GM13976 (cell line): ENCODE results near the gene APBA2.

Experiments
- DNase-seq: peaks from one replicate; pipeline ENCODE4 v3.0.0; 2012; ENCODE audit warnings: low spot score
- in situ Hi-C: fragments of 300-500 bp; cut with MboI; formaldehyde crosslinking; loops from one replicate; pipeline ENCODE4 v1.12.0; 2022; ENCODE audit warnings: low sequenced_read_pairs, mixed read lengths, inconsistent platforms; ENCODE audit not compliant: unreplicated experiment
- TF ChIP-seq, protein P1 (sequence below): IDR thresholded peaks from 2 replicates; pipeline ENCODE4 v1.5.1; 2012; ENCODE audit warnings: borderline replicate concordance, mild to moderate bottlenecking; ENCODE audit not compliant: insufficient read depth; ENCODE audit errors: extremely low read depth, missing control alignments, control extremely low read depth

APBA2 gene

DNA sequence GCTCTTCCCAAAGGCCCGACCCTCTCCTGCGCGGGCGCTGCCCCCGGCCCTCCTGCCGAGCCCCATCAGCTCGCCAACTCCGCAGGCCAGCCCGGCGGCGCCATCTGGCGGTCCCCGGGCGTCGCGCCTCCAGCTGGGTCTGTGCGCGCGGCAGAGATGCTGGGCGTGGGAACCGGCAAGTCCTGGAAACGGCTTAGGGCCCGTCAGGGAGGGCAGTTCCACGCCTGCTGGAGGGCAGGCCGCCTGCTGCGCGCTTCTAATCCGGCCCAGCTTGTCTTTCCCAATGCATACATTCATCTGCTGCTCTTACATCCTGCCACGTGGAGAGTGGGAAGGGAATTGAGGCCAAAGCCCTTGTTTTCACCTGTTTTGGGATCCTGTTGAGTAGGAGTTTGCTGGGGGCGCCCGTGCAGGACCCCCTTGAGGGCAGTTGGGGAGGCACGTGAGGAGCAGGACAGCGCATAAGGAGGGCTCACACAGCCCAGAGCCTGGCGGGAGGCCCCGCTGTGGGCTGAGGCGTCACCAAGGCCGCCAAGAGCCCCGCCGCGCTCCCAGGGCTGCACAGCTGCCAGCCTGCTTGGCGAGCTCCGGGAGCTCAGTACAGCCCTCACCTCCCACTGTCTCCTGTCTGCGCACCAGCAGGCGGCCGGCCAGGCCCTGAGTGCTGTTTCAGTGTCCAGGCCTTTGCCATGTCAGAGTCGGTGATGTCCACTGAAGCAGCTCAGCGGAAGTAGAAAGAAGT is 218.2 kb downstream of the APBA2 start:
- peak; percentile 88 for DNase-seq
- in situ Hi-C loops = no loop called here
- TF ChIP-seq, protein P1, sequence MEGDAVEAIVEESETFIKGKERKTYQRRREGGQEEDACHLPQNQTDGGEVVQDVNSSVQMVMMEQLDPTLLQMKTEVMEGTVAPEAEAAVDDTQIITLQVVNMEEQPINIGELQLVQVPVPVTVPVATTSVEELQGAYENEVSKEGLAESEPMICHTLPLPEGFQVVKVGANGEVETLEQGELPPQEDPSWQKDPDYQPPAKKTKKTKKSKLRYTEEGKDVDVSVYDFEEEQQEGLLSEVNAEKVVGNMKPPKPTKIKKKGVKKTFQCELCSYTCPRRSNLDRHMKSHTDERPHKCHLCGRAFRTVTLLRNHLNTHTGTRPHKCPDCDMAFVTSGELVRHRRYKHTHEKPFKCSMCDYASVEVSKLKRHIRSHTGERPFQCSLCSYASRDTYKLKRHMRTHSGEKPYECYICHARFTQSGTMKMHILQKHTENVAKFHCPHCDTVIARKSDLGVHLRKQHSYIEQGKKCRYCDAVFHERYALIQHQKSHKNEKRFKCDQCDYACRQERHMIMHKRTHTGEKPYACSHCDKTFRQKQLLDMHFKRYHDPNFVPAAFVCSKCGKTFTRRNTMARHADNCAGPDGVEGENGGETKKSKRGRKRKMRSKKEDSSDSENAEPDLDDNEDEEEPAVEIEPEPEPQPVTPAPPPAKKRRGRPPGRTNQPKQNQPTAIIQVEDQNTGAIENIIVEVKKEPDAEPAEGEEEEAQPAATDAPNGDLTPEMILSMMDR = peak; percentile 96

DNA sequence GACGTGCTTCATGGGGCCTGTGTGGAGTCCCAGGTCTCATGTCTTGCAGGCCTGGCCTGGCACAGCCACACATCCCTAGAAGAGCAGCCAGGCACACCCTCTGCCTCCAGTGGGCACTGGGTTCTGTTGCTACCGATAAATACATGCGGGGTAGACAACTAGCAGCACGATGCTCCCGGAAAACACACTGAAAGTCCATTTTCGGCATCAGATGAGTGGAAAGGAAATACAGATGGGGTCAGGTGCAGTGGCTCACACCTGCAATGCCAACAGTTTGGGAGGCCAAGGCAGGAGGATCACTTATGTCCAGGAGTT is 218.7 kb downstream of the APBA2 start:
- in situ Hi-C loops = no loop called here

DNA sequence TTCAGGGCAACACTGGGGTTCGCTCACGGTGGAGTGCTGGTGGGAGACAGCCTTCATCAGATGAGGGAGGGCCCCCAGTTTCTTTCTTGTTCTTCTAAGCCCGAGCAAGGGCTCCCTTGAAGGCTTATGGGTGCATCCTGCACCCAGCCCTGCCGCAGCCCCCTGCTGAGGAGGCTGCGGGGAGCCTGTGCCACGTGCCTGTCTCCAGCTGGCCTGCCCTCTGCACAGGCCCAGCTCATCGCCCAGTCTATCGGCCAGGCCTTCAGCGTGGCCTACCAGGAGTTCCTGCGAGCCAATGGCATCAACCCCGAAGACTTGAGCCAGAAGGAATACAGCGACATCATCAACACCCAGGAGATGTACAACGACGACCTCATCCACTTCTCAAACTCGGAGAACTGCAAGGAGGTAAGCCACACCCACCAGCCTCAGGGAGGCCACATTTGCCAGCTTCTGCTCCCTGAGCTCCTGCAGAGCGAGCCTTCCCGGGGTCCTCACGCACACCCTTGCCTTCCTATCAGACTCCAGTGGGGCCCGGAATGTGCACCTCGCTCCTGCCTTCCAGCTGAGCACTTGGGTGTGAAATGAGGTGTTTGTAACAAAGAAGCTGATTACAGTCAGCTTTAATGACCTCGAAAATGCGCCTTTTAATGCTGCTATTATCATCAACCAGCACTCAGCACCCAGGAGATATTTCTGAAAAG is 219.5 kb downstream of the APBA2 start:
- in situ Hi-C loops = no loop called here
- no peak for DNase-seq
- TF ChIP-seq, protein P1 = no peak

More for the DNA sequence above, 218.7 kb downstream of the APBA2 start:
- no peak for DNase-seq
- TF ChIP-seq, protein P1 = no peak

DNA sequence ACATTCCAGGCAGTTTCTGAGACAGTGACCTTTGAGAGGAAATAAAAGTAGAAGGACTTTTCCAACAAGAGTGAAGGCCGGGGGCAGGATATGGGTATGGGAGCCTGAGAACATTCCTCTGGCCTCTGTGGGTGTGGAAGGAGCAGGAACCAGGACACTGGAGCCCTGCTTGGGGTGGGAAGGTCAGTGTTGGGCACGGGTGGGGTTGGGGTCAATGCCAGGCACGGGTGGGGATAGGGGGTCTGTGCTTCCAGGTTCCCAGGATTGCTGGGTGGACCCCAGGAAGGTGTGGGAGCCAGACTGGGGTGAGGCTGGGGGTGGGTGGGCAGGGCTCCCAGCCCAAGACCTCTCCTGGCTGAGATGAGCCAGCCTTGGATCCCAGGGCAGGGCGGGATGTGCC is 220.3 kb downstream of the APBA2 start:
- DNase-seq = no peak
- TF ChIP-seq, protein P1 = no peak
- in situ Hi-C loops = no loop called here

DNA sequence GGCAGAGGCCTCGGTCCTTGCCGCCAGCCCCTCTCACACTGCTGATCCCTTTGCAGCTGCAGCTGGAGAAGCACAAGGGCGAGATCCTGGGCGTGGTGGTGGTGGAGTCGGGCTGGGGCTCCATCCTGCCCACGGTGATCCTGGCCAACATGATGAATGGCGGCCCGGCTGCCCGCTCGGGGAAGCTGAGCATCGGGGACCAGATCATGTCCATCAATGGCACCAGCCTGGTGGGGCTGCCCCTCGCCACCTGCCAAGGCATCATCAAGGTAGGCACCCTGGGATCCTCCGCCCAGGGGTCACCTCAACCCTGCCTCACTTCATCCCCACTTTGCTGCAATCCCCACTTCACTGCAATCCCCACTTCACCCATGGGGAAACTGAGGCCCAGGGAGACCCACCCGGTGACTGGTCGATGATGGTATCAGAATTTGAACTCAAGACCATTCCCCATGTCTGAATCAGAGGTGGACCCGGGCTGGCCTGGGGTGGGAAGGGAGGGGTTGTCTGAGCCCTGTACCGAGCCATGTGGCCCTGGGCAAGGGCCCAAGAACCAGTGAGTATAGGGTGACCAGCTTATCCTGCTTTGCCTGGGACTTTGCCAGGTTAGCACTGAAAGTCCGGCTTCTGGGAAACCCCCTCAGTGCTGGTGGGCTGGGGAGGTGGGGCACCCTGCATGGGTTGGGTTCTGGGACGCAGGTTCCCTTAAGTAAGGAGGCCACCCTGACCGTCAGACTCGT is 220.9 kb downstream of the APBA2 start:
- TF ChIP-seq, protein P1 = no peak
- in situ Hi-C loops = no loop called here
- DNase-seq = no peak

DNA sequence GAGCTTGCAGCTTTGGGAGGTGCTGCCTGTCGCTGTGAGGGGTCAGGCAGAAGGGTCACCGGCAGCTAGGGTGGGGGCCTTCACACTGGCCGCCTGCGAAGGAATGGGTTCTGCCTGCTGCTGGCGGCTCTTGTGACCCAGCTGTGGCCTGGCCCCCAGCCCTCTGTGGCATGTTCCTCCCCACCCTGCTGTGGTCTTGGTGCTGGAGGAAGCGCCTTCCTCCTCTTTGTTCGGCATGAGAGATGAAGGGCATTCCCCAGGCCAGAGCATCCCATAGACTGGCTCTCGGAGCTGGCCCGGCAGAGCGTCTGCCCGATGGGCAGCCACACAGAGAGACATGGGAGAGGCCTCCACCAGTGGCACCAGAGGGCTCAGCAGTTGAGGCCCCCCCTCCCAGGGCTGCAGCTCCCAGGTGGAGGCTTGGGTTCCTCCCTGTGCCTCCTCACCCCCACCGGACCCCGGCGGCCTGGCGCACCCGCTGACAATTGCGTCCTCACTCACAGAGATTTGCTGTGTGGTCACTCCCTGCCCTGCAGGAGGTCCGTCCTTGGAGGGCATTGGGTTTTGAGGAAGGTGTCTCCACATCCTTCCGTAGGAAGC is 221.6 kb downstream of the APBA2 start:
- no peak for DNase-seq
- in situ Hi-C loops = no loop called here
- TF ChIP-seq, protein P1 = no peak
